Naive thymus-derived CD4-positive, alpha-beta T cell (primary cell): ENCODE data around the gene PIK3R2. TPM values are rescaled to one million over a fixed set of nuclear protein-coding genes. Genes with fewer than 3 reads are reported as not detected.

Source experiments
- ATAC-seq: fragments of 150-1000 bp; cut with Tn5 transposase; 2 replicates; pipeline ENCODE4 v1.10.0; 2021; ENCODE audit warnings: mild to moderate bottlenecking, moderate library complexity
- CTCF ChIA-PET: fragments of 350-600 bp; sonication (Branson Sonifier 250); formaldehyde crosslinking; loops from one replicate; lab custom pipeline; 2021; ENCODE audit warnings: antibody characterized with exemption; lab: Charles Lee
- POLR2A ChIA-PET: fragments of 350-600 bp; sonication (Branson Sonifier 250); formaldehyde crosslinking; loops from one replicate; lab custom pipeline; 2021; ENCODE audit warnings: antibody characterized with exemption, inconsistent platforms; lab: Charles Lee
- DNase-seq, 9 donors: peaks; one replicate each; pipeline versions ENCODE4 v3.0.0 to v3.0.0-alpha.2; 2020 to 2022; ENCODE audit warnings: mixed read lengths in 1 of 9
- H3K27ac ChIP-seq: one replicate; pipeline ENCODE4 v1.7.0; 2013; ENCODE audit warnings: mild to moderate bottlenecking, low read depth, low read length, moderate library complexity
- H3K27me3 ChIP-seq, 2 donors: one replicate each; pipeline ENCODE4 v1.7.0; 2013; ENCODE audit warnings: low read length in 2 of 2, mild to moderate bottlenecking in 2 of 2, moderate library complexity in 2 of 2; ENCODE audit not compliant: control insufficient read depth in 2 of 2, insufficient read depth in 2 of 2
- H3K36me3 ChIP-seq, 3 experiments: 1 replicate in 2 of 3; 2 replicates in 1 of 3; pipeline ENCODE4 v1.7.0; 2013; ENCODE audit warnings: low read length in 3 of 3, mild to moderate bottlenecking in 3 of 3, moderate library complexity in 1 of 3; ENCODE audit not compliant: insufficient read depth in 3 of 3, control insufficient read depth in 2 of 3
- H3K4me1 ChIP-seq, 2 donors: one replicate each; pipeline ENCODE4 v1.7.0; 2013; ENCODE audit warnings: low read length in 2 of 2, mild to moderate bottlenecking in 2 of 2, moderate library complexity in 1 of 2; ENCODE audit not compliant: control insufficient read depth in 2 of 2, insufficient read depth in 2 of 2
- H3K4me3 ChIP-seq: 2 replicates; pipeline ENCODE4 v1.7.0; 2013; ENCODE audit warnings: mild to moderate bottlenecking, low read length
- H3K9me3 ChIP-seq, 3 experiments: 1 replicate in 2 of 3; 2 replicates in 1 of 3; pipeline ENCODE4 v1.7.0; 2013; ENCODE audit warnings: low read length in 3 of 3; ENCODE audit not compliant: control insufficient read depth in 2 of 3
- H3K27ac Mint-ChIP-seq, 9 donors: one replicate each; pipeline ENCODE4 v1.8.0; 2020 to 2022; ENCODE audit warnings: mixed read lengths in 9 of 9, mild to moderate bottlenecking in 8 of 9, moderate library complexity in 5 of 9, inconsistent platforms in 2 of 9
- H3K27me3 Mint-ChIP-seq, 5 donors: one replicate each; pipeline ENCODE4 v1.8.0; 2021 to 2022; ENCODE audit warnings: mixed read lengths in 5 of 5, mild to moderate bottlenecking in 1 of 5
- H3K36me3 Mint-ChIP-seq, 5 donors: one replicate each; pipeline ENCODE4 v1.8.0; 2020 to 2022; ENCODE audit warnings: mixed read lengths in 5 of 5, mild to moderate bottlenecking in 3 of 5, inconsistent platforms in 1 of 5
- H3K4me1 Mint-ChIP-seq, 7 donors: one replicate each; pipeline ENCODE4 v1.8.0; 2020 to 2022; ENCODE audit warnings: mixed read lengths in 7 of 7, mild to moderate bottlenecking in 3 of 7, inconsistent platforms in 1 of 7
- H3K4me3 Mint-ChIP-seq, 10 donors: one replicate each; pipeline ENCODE4 v1.8.0; 2020 to 2022; ENCODE audit warnings: mild to moderate bottlenecking in 10 of 10, mixed read lengths in 10 of 10, moderate library complexity in 6 of 10, inconsistent platforms in 2 of 10
- H3K9me3 Mint-ChIP-seq, 11 donors: one replicate each; pipeline ENCODE4 v1.8.0; 2020 to 2022; ENCODE audit warnings: mixed read lengths in 11 of 11, mild to moderate bottlenecking in 4 of 11, inconsistent platforms in 1 of 11, moderate library complexity in 1 of 11
- intact Hi-C, 2 donors: fragments of 100-400 bp; cut with micrococcal nuclease; formaldehyde crosslinking; loops; one replicate each; pipeline ENCODE4 v1.15.1; 2023
- polyA plus RNA-seq, 2 donors: library from polyadenylated mRNA; unstranded; fragments of 300-500 nt; fragmentation: Illumina TruSeq; gene quantifications; one replicate each; pipeline ENCODE4 v1.2.3, GENCODE V29; 2021
- total RNA-seq, 6 experiments: library from RNA in 5 of 6; stranded (reverse) in 5 of 6; gene quantifications; 1 replicate in 5 of 6; 2 replicates in 1 of 6; pipeline ENCODE4 v1.2.3 and lab custom pipeline; 2021 to 2026

PIK3R2 gene
- total and polyA plus RNA-seq, 7 experiments from 2014 or later, result 2.2 to 24.6 (median 12.7) TPM

DNA sequence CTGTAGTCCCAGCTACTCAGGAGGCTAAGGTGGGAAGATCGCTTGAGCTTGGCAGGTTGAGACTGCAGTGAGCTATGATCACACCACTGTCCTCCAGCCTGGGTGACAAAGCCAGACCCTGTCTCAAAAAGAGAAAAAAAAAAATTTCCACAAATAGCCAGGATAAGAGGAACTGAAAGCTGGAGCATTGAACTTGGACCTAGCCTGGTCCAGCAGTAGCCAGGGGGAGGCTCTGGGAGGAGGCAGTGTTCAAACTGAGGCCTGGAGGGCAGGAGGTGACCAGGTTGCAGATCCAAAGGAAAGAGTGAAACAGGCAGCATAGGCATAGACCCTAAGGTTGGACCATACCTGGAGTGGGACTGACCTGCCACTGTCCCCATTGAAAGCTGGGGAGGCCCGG is 26.9 kb upstream of the PIK3R2 start:
- no peak for DNase-seq
- POLR2A ChIA-PET, result interaction anchor here (3.5 kb wide), 1 partner anchor 7 kb away, joined by 19 read pairs; no protein-coding TSS in a partner anchor
- Histone ChIP-seq H3K36me3 (peaks cover 17 to 86% (median 26%) of the 10 kb centered on the region in 3 experiments), H3K4me3 (no peak overlapping the region), H3K27me3 (no peaks in the 10 kb centered on the region), H3K9me3 (no peaks in the 10 kb centered on the region), H3K27ac (no peak overlapping the region), H3K4me1 (peaks cover 0 to 7% of the 10 kb centered on the region in 2 donors)
- intact Hi-C loops, result no loop called here
- Mint-ChIP-seq H3K9me3 (no peaks in the 10 kb centered on the region), H3K4me1 (peaks cover 0 to 13% (median 4%) of the 10 kb centered on the region in 7 donors), H3K27me3 (no peaks in the 10 kb centered on the region), H3K36me3 (peaks cover 5 to 32% (median 9%) of the 10 kb centered on the region in 5 donors), H3K27ac (peak overlapping the region in 5 of 9 donors; percentile 13 to 79 (median 43)), H3K4me3 (no peak overlapping the region)
- ATAC-seq, result peak; percentile 32
- CTCF ChIA-PET, result interaction anchor here (0.6 kb wide), 1 partner anchor 69 kb away, joined by 3 read pairs; no protein-coding TSS in a partner anchor

DNA sequence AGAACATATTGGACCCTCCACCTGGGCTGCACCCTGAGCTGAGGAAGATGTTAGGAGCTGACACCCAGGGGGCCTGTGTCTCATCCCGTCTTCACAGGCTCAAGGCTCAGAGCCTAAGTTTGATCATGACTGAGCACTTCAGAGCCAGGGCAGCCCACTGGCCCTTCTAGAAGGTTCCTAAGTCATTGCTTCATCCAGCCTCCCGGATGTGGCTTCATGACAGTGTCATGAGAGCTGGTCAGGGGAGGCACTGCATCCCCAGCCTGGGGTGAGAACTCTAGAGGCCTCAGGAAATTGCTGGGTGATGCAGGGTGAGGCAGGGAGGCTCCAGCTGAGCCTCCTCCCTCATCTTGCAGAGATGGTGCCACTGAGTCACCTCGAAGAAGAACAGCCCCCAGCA is 24.9 kb upstream of the PIK3R2 start:
- CTCF ChIA-PET, result no interaction called here
- DNase-seq, result no peak
- peaks cover 0 to 13% (median 0%) of the 10 kb centered on the region in 7 donors for H3K4me1 Mint-ChIP-seq
- H3K27me3 Mint-ChIP-seq, result no peaks in the 10 kb centered on the region
- H3K4me3 Mint-ChIP-seq, result no peak overlapping the region
- no peaks in the 10 kb centered on the region for H3K9me3 Mint-ChIP-seq
- H3K27ac ChIP-seq, result no peak overlapping the region
- POLR2A ChIA-PET, result interaction anchor here (1.0 to 3.5 kb wide), 2 partner anchors 9 to 24 kb away, joined by 3 to 19 read pairs; no protein-coding TSS in a partner anchor
- peaks cover 5 to 36% (median 14%) of the 10 kb centered on the region in 5 donors for H3K36me3 Mint-ChIP-seq
- peaks cover 0 to 7% of the 10 kb centered on the region in 2 donors for H3K4me1 ChIP-seq
- ATAC-seq, result peak; percentile 87
- H3K4me3 ChIP-seq, result no peak overlapping the region
- H3K27ac Mint-ChIP-seq, result peak overlapping the region in 2 of 9 donors; percentile 14 to 79
- no peaks in the 10 kb centered on the region for H3K27me3 ChIP-seq
- no peaks in the 10 kb centered on the region for H3K9me3 ChIP-seq
- intact Hi-C loops, result no loop called here
- peaks cover 17 to 86% (median 26%) of the 10 kb centered on the region in 3 experiments for H3K36me3 ChIP-seq

DNA sequence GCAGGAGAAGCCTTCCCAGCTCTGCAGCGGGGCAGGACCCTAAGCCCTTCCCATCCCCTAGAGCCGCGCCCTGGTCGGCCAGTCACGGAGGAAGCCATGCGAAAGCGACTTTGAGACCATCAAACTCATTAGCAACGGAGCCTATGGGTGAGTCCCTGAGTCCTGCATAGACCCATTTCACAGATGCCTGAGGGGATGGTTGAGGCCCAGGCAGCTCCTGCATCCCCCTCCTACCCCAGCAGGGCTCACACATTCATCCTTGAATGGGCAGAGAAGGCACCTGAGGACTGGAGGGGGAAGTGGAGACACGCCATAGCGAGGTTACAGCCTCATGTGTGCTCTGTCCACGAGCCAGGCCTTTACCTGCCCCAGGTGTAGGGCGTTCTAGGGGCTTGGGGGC is 24.2 kb upstream of the PIK3R2 start:
- Histone ChIP-seq H3K4me3 (no peak overlapping the region), H3K27ac (no peak overlapping the region), H3K4me1 (peaks cover 0 to 7% of the 10 kb centered on the region in 2 donors), H3K36me3 (peaks cover 12 to 86% (median 23%) of the 10 kb centered on the region in 3 experiments), H3K27me3 (no peaks in the 10 kb centered on the region), H3K9me3 (no peaks in the 10 kb centered on the region)
- no peak overlapping the region for H3K27ac Mint-ChIP-seq
- ChIA-PET CTCF (no interaction called here), POLR2A (interaction anchor here (1.0 to 3.5 kb wide), 2 partner anchors 10 to 23 kb away, joined by 3 to 19 read pairs; no protein-coding TSS in a partner anchor)
- H3K36me3 Mint-ChIP-seq, result peaks cover 5 to 31% (median 13%) of the 10 kb centered on the region in 5 donors
- DNase-seq (no peak), ATAC-seq (no peak)
- H3K4me1 Mint-ChIP-seq, result peaks cover 0 to 11% (median 0%) of the 10 kb centered on the region in 7 donors
- no peaks in the 10 kb centered on the region for H3K27me3 Mint-ChIP-seq
- intact Hi-C loops, result no loop called here
- no peak overlapping the region for H3K4me3 Mint-ChIP-seq
- H3K9me3 Mint-ChIP-seq, result no peaks in the 10 kb centered on the region

DNA sequence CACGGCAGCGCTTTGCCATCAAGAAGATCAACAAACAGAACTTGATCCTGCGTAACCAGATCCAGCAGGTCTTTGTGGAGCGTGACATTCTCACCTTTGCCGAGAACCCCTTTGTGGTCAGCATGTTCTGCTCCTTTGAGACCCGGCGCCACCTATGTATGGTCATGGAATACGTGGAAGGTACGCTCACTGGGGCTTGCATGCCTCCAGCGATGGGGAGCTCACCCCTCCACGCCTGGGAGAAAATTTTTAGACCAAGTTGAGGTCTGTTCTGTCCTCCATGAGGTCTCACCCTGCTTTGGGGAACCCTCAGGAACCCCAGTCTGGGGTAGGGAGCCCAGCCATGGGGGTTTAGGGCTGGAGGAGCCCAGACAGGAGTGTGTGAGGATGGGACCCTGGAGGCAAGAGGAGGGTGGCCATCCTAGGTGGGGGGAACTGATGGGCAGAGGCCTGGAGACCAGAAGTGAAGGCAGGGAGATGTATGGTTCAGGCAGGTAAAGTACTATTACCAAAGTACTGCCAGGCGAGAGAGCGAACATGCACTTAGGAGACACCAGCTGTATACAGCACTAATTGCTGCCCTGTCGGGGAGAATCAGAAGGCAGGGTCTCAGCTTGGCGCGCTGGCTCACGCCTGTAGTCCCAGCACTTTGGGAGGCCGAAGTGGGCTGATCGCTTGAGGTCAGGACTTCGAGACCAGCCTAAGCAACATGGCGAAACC is 22.3 kb upstream of the PIK3R2 start:
- intact Hi-C loops, result no loop called here
- Histone ChIP-seq H3K27ac (no peak overlapping the region), H3K4me3 (no peak overlapping the region), H3K27me3 (no peaks in the 10 kb centered on the region), H3K4me1 (peaks cover 0 to 7% of the 10 kb centered on the region in 2 donors), H3K36me3 (peaks cover 13 to 86% (median 17%) of the 10 kb centered on the region in 3 experiments), H3K9me3 (no peaks in the 10 kb centered on the region)
- Mint-ChIP-seq H3K4me1 (peaks cover 0 to 12% (median 0%) of the 10 kb centered on the region in 7 donors), H3K4me3 (no peak overlapping the region), H3K9me3 (no peaks in the 10 kb centered on the region), H3K27me3 (no peaks in the 10 kb centered on the region), H3K36me3 (peaks cover 5 to 37% (median 14%) of the 10 kb centered on the region in 5 donors), H3K27ac (no peak overlapping the region)
- ChIA-PET CTCF (no interaction called here), POLR2A (interaction anchor here (1.0 kb wide), 1 partner anchor 282 kb away, joined by 3 read pairs; no protein-coding TSS in a partner anchor)
- ATAC-seq, result no peak
- no peak for DNase-seq

DNA sequence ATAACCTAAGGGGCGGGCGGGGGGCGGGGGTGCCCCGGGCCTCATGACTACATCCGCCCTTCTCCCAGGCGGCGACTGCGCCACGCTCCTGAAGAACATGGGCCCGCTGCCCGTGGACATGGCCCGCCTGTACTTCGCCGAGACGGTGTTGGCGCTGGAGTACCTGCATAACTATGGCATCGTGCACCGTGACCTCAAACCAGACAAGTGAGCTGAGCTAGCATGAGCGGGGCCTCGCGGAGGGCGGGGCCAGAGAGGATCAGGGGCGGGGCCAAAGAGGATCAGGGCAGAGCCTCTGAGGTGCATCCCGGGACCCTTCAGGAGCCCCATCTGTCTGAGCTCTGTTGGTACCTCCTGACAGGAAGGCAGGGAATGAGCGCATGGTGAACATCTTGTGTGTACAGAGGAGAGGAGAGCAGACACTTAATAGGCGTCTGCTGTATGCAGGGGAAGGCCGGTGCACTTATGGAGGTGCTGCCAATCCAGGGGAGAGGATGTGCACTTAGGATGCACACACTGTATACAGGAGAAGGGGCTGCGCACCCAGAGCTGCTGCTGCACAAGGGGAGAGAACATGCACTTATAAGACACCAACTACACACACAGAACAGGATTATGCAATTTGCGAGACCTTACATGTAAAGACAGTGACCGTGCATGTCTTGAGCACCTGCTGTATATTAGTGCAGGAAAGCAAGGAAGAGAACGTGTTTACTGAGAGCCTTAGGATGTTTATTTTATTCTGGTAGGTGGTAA is 20.9 kb upstream of the PIK3R2 start:
- no peaks in the 10 kb centered on the region for H3K9me3 Mint-ChIP-seq
- peaks cover 13 to 91% (median 20%) of the 10 kb centered on the region in 3 experiments for H3K36me3 ChIP-seq
- no peak for ATAC-seq
- peaks cover 0 to 10% (median 0%) of the 10 kb centered on the region in 7 donors for H3K4me1 Mint-ChIP-seq
- intact Hi-C loops, result no loop called here
- ChIA-PET POLR2A (interaction anchor here (1.0 to 1.5 kb wide), 2 partner anchors 9 to 284 kb away, joined by 3 read pairs; no protein-coding TSS in a partner anchor), CTCF (interaction anchor here (0.9 kb wide), 1 partner anchor 36 kb away, joined by 3 read pairs; no protein-coding TSS in a partner anchor)
- H3K4me3 Mint-ChIP-seq, result no peak overlapping the region
- H3K36me3 Mint-ChIP-seq, result peaks cover 5 to 40% (median 19%) of the 10 kb centered on the region in 5 donors
- no peak overlapping the region for H3K27ac ChIP-seq
- DNase-seq, result no peak
- H3K27me3 Mint-ChIP-seq, result no peaks in the 10 kb centered on the region
- H3K27ac Mint-ChIP-seq, result peak overlapping the region in 1 of 9 donors; percentile 33
- H3K27me3 ChIP-seq, result no peaks in the 10 kb centered on the region
- H3K4me1 ChIP-seq, result peaks cover 0 to 7% of the 10 kb centered on the region in 2 donors
- no peak overlapping the region for H3K4me3 ChIP-seq
- H3K9me3 ChIP-seq, result no peaks in the 10 kb centered on the region
